Left ventricle myocardium inferior (tissue), 1 donor: ENCODE results near the gene LRRC45. TPM values are rescaled to one million over a fixed set of nuclear protein-coding genes. Genes with fewer than 3 reads are reported as not detected.
"Not testable (repeated sequence)": the region's sequence is repeated elsewhere in the genome, so short reads cannot be mapped to it uniquely, and the experiment has no call there.

Experiments
- DNase-seq: peaks from one replicate; pipeline ENCODE4 v3.0.0-alpha.2; 2020
- H3K27ac ChIP-seq: fragments of 200-600 bp; replicated peaks from 2 replicates; pipeline ENCODE4 v1.8.0; 2021
- H3K27me3 ChIP-seq: fragments of 200-600 bp; 2 replicates; pipeline ENCODE4 v1.8.0; 2021; ENCODE audit warnings: low read depth
- H3K36me3 ChIP-seq: fragments of 200-600 bp; 2 replicates; pipeline ENCODE4 v1.8.0; 2021
- H3K4me1 ChIP-seq: fragments of 200-600 bp; 2 replicates; pipeline ENCODE4 v1.8.0; 2021
- H3K4me3 ChIP-seq: fragments of 200-600 bp; 2 replicates; pipeline ENCODE4 v1.8.0; 2021; ENCODE audit warnings: mild to moderate bottlenecking, moderate library complexity
- H3K9me3 ChIP-seq: fragments of 200-600 bp; replicated peaks from 2 replicates; pipeline ENCODE4 v1.8.0; 2021
- CTCF ChIP-seq: fragments of 200-600 bp; IDR thresholded peaks from 2 replicates; pipeline ENCODE4 v1.8.0; 2021; ENCODE audit warnings: antibody characterized with exemption, mild to moderate bottlenecking, borderline replicate concordance
- intact Hi-C: fragments of 100-400 bp; cut with micrococcal nuclease; formaldehyde crosslinking; loops from one replicate; pipeline ENCODE4 v1.11.0; 2022
- total RNA-seq: library from RNA; stranded (reverse); fragmentation: NEBNext Ultra II Directional; extraction: Animal tissue kit (Norgen Biotek cat#: 25700); gene quantifications from one replicate; pipeline ENCODE4 v1.2.1, GENCODE V29; 2021
- donor health status: DM: no; HTN: yes; CAD: no; lungs with severe emphysema.

LRRC45 gene
- total RNA-seq, 1 donor from 2014 or later = 4.3 TPM

GRCh38 chr17:81980122-81980521, 43.0 kb upstream of the LRRC45 start:
- no peak for DNase-seq
- no peaks in the 10 kb centered on the region for H3K27me3 ChIP-seq
- H3K4me1 ChIP-seq = peaks cover 25% of the 10 kb centered on the region
- intact Hi-C loops = no loop called here
- TF ChIP-seq CTCF = no peak
- no peak overlapping the region for H3K27ac ChIP-seq
- no peaks in the 10 kb centered on the region for H3K9me3 ChIP-seq
- peaks cover 30% of the 10 kb centered on the region for H3K36me3 ChIP-seq
- no peak overlapping the region for H3K4me3 ChIP-seq

- TF ChIP-seq CTCF = no peak
- H3K36me3 ChIP-seq = peaks cover 37% of the 10 kb centered on the region
- intact Hi-C loops = no loop called here
- peaks cover 25% of the 10 kb centered on the region for H3K4me1 ChIP-seq
- no peak overlapping the region for H3K4me3 ChIP-seq
- no peaks in the 10 kb centered on the region for H3K27me3 ChIP-seq
- no peaks in the 10 kb centered on the region for H3K9me3 ChIP-seq
- H3K27ac ChIP-seq = no peak overlapping the region
- no peak for DNase-seq
Observed at GRCh38 chr17:81980707-81981343, 42.3 kb upstream of the LRRC45 start.

- DNase-seq, H3K27me3 ChIP-seq, H3K27ac ChIP-seq, intact Hi-C loops, H3K9me3 ChIP-seq, H3K4me3 ChIP-seq: not testable (repeated sequence)
- peaks cover 22% of the 10 kb centered on the region for H3K4me1 ChIP-seq
- peaks cover 43% of the 10 kb centered on the region for H3K36me3 ChIP-seq
Observed at GRCh38 chr17:81981511-81981910, 41.6 kb upstream of the LRRC45 start.

- H3K36me3 ChIP-seq = peaks cover 43% of the 10 kb centered on the region
Observed at GRCh38 chr17:81983011-81983638, 40.0 kb upstream of the LRRC45 start.

GRCh38 chr17:81983639-81984373, 39.3 kb upstream of the LRRC45 start:
- intact Hi-C loops = no loop called here
- no peaks in the 10 kb centered on the region for H3K27me3 ChIP-seq
- peaks cover 4% of the 10 kb centered on the region for H3K4me1 ChIP-seq
- peaks cover 43% of the 10 kb centered on the region for H3K36me3 ChIP-seq
- H3K27ac ChIP-seq = no peak overlapping the region
- TF ChIP-seq CTCF = no peak
- H3K4me3 ChIP-seq = no peak overlapping the region
- H3K9me3 ChIP-seq = no peaks in the 10 kb centered on the region
- DNase-seq = no peak

More at GRCh38 chr17:81983011-81983638, 40.0 kb upstream of the LRRC45 start:
- H3K27ac ChIP-seq = no peak overlapping the region
- intact Hi-C loops = no loop called here
- no peaks in the 10 kb centered on the region for H3K27me3 ChIP-seq
- no peak for DNase-seq
- H3K4me1 ChIP-seq = peaks cover 11% of the 10 kb centered on the region
- no peaks in the 10 kb centered on the region for H3K9me3 ChIP-seq
- H3K4me3 ChIP-seq = no peak overlapping the region
- TF ChIP-seq CTCF = no peak
